NCI-H128 (cell line): ENCODE measurements around the gene DOCK10.

ENCODE experiments used
- DNase-seq: peaks from one replicate; lab custom pipeline; 2025; ENCODE audit not compliant: unreplicated experiment; lab: John Stamatoyannopoulos, UW

DOCK10 gene

GRCh38 chr2:225013425-225014365 is 28.6 kb downstream of the DOCK10 start:
- no peak for DNase-seq

GRCh38 chr2:225011585-225011984 is 30.7 kb downstream of the DOCK10 start:
- no peak for DNase-seq

GRCh38 chr2:225010804-225011203 is 31.5 kb downstream of the DOCK10 start:
- no peak for DNase-seq

- no peak for DNase-seq
Measured at GRCh38 chr2:225009768-225010167, 32.5 kb downstream of the DOCK10 start.

GRCh38 chr2:225008935-225009334 is 33.3 kb downstream of the DOCK10 start:
- no peak for DNase-seq

GRCh38 chr2:225008179-225008856 is 34.0 kb downstream of the DOCK10 start:
- no peak for DNase-seq

GRCh38 chr2:225006730-225007129 is 35.5 kb downstream of the DOCK10 start:
- DNase-seq = no peak

GRCh38 chr2:225004597-225004996 is 37.7 kb downstream of the DOCK10 start:
- DNase-seq = no peak

GRCh38 chr2:225002656-225003045 is 39.6 kb downstream of the DOCK10 start:
- no peak for DNase-seq

GRCh38 chr2:225002039-225002655 is 40.1 kb downstream of the DOCK10 start:
- DNase-seq = no peak

GRCh38 chr2:224999754-225000153 is 42.5 kb downstream of the DOCK10 start:
- no peak for DNase-seq

- DNase-seq = no peak
Measured at GRCh38 chr2:224999321-224999720, 42.9 kb downstream of the DOCK10 start.

- no peak for DNase-seq
Measured at GRCh38 chr2:224997802-224998201, 44.5 kb downstream of the DOCK10 start.

GRCh38 chr2:224995419-224995818 is 46.8 kb downstream of the DOCK10 start:
- DNase-seq = no peak

GRCh38 chr2:224994242-224994823 is 47.9 kb downstream of the DOCK10 start:
- DNase-seq = no peak

- no peak for DNase-seq
Measured at GRCh38 chr2:224990710-224991109, 51.6 kb downstream of the DOCK10 start.

- DNase-seq = no peak
Measured at GRCh38 chr2:224987733-224988132, 54.5 kb downstream of the DOCK10 start.

- no peak for DNase-seq
Measured at GRCh38 chr2:224986477-224986876, 55.8 kb downstream of the DOCK10 start.

- no peak for DNase-seq
Measured at GRCh38 chr2:224984637-224985036, 57.6 kb downstream of the DOCK10 start.

GRCh38 chr2:224983712-224984554 is 58.3 kb downstream of the DOCK10 start:
- DNase-seq = no peak
